GM10248 (cell line): ENCODE results near the gene NOD2.

ENCODE experiments used
- CTCF ChIA-PET: fragments of 300-600 bp; sonication (Branson Sonifier 250); formaldehyde crosslinking; extraction: SDS; loops from one replicate; lab custom pipeline; 2021; ENCODE audit warnings: antibody characterized with exemption; lab: Yijun Ruan, JAX
- POLR2A ChIA-PET: fragments of 350-650 bp; sonication (Branson Sonifier 250); formaldehyde crosslinking; extraction: SDS; loops from one replicate; lab custom pipeline; 2020; ENCODE audit warnings: antibody characterized with exemption; lab: Yijun Ruan, JAX
- DNase-seq: peaks from one replicate; pipeline ENCODE4 v3.0.0; 2012; ENCODE audit errors: extremely low spot score
- TF ChIP-seq, protein P1 (sequence below): IDR thresholded peaks from 2 replicates; pipeline ENCODE4 v1.5.1; 2012; ENCODE audit warnings: mild to moderate bottlenecking, low read depth; ENCODE audit errors: extremely low read depth, missing control alignments, control extremely low read depth

Gene NOD2

DNA sequence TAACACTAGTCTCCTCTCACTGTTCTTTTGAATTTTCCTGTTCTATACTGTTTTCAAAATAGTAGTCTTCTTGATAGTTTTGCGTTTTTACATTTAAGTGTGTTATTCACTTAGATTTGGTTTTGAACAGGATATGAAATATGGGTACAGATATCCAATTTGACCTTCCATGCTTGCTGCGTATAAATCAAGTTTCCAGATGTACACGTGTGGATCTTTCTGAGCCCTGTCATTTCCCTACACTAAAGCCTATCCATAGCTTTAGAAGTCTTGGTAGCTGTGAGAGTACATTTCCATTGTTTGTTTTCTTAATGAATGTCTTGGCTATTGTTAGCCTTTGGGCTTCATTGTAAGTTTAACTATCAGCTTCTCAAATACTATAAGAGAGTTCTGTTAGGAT, 68.8 kb downstream of the NOD2 start:
- DNase-seq: no peak
- ChIA-PET POLR2A (no interaction called here), CTCF (interaction anchor here (0.6 kb wide), 1 partner anchor 44 kb away, joined by 4 read pairs; no protein-coding TSS in a partner anchor)
- TF ChIP-seq, protein P1, sequence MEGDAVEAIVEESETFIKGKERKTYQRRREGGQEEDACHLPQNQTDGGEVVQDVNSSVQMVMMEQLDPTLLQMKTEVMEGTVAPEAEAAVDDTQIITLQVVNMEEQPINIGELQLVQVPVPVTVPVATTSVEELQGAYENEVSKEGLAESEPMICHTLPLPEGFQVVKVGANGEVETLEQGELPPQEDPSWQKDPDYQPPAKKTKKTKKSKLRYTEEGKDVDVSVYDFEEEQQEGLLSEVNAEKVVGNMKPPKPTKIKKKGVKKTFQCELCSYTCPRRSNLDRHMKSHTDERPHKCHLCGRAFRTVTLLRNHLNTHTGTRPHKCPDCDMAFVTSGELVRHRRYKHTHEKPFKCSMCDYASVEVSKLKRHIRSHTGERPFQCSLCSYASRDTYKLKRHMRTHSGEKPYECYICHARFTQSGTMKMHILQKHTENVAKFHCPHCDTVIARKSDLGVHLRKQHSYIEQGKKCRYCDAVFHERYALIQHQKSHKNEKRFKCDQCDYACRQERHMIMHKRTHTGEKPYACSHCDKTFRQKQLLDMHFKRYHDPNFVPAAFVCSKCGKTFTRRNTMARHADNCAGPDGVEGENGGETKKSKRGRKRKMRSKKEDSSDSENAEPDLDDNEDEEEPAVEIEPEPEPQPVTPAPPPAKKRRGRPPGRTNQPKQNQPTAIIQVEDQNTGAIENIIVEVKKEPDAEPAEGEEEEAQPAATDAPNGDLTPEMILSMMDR: no peak

DNA sequence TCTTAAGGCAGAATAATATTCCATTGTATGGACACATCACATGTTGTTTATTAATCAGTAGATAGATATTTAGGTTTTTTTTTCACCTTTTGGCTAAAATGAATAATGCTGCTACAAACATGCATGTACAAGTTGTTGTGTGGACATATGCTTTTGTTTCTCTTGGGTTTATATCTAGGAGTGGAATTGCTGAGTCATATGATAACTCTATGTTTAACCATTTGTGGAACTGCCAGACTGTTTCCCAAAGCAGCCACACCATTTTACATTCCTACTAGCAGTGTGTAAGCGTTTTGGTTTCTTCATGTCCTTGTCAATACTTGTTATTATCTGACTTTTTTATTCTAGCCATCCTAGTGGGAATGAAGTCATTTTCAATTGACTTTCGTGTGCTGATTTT, 69.8 kb downstream of the NOD2 start:
- ChIA-PET CTCF (interaction anchor here (1.5 kb wide), 1 partner anchor 98 kb away, joined by 6 read pairs; no protein-coding TSS in a partner anchor), POLR2A (no interaction called here)
- TF ChIP-seq, protein P1: no peak
- DNase-seq: no peak

DNA sequence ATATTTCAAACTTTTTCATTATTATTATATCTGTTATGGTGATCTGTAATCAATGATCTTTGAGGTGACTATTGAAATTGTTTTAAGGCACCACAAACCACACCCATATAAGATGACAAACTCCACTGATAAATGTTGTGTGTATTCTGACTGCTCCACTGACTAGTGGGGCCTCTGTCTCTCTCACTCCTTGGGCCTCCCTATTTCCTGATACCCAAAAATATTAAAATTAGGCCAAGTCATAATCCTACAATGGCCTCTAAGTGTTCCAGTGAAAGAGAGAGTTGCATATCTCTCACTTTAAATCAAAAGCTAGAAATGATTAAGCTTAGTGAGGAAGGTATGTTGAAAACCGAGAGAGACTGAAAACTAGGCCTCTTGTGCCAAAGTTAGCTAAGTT, 71.9 kb downstream of the NOD2 start:
- CTCF ChIA-PET: interaction anchor here (1.0 to 3.5 kb wide), 2 partner anchors 12 to 41 kb away, joined by 3 to 18 read pairs; no protein-coding TSS in a partner anchor
- TF ChIP-seq, protein P1: no peak
- no peak for DNase-seq
- POLR2A ChIA-PET: interaction anchor here (1.3 kb wide), 1 partner anchor 24 kb away, joined by 4 read pairs; the partner anchor contains the start of gene CYLD

DNA sequence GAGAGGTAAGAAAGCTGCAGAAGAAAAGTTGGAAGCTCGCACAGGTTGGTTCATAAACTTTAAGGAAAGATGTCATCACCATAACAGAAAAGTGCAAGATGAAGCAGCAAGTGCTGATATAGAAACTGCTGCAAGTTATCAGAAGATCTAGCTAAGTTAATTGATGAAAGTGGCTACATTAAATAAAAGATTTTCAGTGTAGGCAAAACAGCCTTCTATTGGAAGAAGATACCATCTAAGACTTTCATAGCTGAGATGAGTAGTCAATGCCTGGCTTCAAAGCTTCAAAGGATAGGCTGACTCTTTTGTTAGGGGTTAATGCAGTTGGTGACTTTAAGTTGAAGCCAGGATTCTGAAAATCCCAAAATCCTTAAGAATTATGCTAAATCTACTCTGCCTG, 72.5 kb downstream of the NOD2 start:
- DNase-seq: no peak
- ChIA-PET CTCF (interaction anchor here (1.0 to 3.5 kb wide), 3 partner anchors 10 to 40 kb away, joined by 3 to 18 read pairs (median 3); no protein-coding TSS in a partner anchor), POLR2A (interaction anchor here (1.3 kb wide), 1 partner anchor 25 kb away, joined by 4 read pairs; the partner anchor contains the start of gene CYLD)
- TF ChIP-seq, protein P1: no peak

DNA sequence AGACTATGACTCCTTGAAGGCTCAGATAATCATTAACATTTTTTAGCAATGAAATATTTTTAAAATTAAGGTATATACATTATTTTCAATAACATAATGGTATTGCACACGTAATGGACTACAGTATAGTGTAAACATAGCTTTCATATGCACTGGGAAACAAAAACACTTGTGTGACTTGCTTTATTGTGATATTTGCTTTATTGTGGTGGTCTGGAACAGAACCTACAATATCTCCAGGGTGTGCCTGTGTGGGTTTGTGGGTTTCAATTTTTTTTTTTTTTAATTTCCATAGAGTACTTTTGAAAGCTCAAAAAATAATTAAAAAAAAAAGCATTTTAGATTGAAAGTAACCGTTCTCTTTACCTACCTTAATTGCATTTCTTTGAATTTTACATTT, 73.8 kb downstream of the NOD2 start:
- ChIA-PET POLR2A (no interaction called here), CTCF (interaction anchor here (1.3 to 3.5 kb wide), 4 partner anchors 8 to 39 kb away, joined by 3 to 18 read pairs (median 4); no protein-coding TSS in a partner anchor)
- DNase-seq: no peak
- TF ChIP-seq, protein P1: no peak

DNA sequence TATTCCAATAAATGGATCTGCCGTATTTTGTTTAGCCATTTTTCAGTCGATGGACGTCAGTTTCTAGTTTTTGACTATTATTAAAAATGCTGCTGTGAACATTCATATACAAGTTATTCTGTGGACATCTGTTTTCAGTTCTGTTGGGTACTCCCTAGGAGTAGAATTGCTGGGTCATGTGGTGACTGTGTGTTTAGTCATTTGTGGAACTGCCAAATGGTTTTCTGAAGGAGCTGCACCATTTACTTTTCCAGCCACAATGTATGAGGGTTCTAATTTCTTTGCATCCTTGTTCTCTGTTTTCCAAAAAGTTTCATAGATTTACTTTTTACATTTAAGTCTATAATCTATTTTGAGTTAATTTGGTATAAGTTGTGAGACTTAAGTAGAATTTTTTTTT, 78.0 kb downstream of the NOD2 start:
- POLR2A ChIA-PET: no interaction called here

More for the DNA sequence above, 78.0 kb downstream of the NOD2 start:
- no peak for DNase-seq
- TF ChIP-seq, protein P1: no peak
- CTCF ChIA-PET: interaction anchor here (1.1 kb wide), 1 partner anchor 14 kb away, joined by 3 read pairs; no protein-coding TSS in a partner anchor
